Kidney (tissue), 14 donors: ENCODE measurements around the gene TBL1X. TPM values are rescaled to one million over a fixed set of nuclear protein-coding genes. Genes with fewer than 3 reads are reported as not detected.

Experiments
- DNase-seq, 5 donors: peaks; one replicate each; pipeline ENCODE4 v3.0.0-alpha.2; 2013 to 2020
- FAIRE-seq: peaks from 2 replicates; lab custom pipeline; 2012; peaks lifted over from hg19 to GRCh38; lab: Jason Lieb, UNC
- H3K27ac ChIP-seq, 2 donors: one replicate each; pipeline ENCODE4 v1.7.0; 2013; ENCODE audit warnings: low read depth in 2 of 2, low read length in 2 of 2, inconsistent platforms in 1 of 2
- H3K27me3 ChIP-seq: one replicate; pipeline ENCODE4 v1.7.1; 2013; ENCODE audit warnings: low read length, inconsistent platforms; ENCODE audit not compliant: control insufficient read depth, insufficient read depth
- H3K36me3 ChIP-seq, 3 donors: one replicate each; pipeline versions ENCODE4 v1.7.0 to v1.7.1; 2013; ENCODE audit warnings: low read length in 3 of 3, control low read depth in 1 of 3, inconsistent platforms in 1 of 3; ENCODE audit not compliant: insufficient read depth in 3 of 3, control insufficient read depth in 2 of 3
- H3K4me1 ChIP-seq, 3 donors: one replicate each; pipeline versions ENCODE4 v1.7.0 to v1.7.1; 2013; ENCODE audit warnings: low read length in 3 of 3, inconsistent platforms in 1 of 3, low read depth in 1 of 3; ENCODE audit not compliant: control insufficient read depth in 2 of 3, insufficient read depth in 2 of 3
- H3K4me3 ChIP-seq, 3 donors: one replicate each; pipeline versions ENCODE4 v1.7.0 to v1.8.1; 2013; ENCODE audit warnings: low read length in 3 of 3, control low read depth in 1 of 3, inconsistent platforms in 1 of 3
- H3K9ac ChIP-seq, 3 donors: one replicate each; pipeline versions ENCODE4 v1.7.0 to v1.7.1; 2013; ENCODE audit warnings: low read length in 3 of 3, control low read depth in 1 of 3, inconsistent platforms in 1 of 3
- H3K9me3 ChIP-seq, 3 donors: one replicate each; pipeline versions ENCODE4 v1.7.0 to v1.7.1; 2013; ENCODE audit warnings: low read length in 3 of 3, control low read depth in 1 of 3, inconsistent platforms in 1 of 3; ENCODE audit not compliant: control insufficient read depth in 2 of 3, insufficient read depth in 1 of 3
- CTCF ChIP-seq: IDR thresholded peaks from 3 replicates; pipeline ENCODE4 v1.5.1; 2012; ENCODE audit warnings: mild to moderate bottlenecking, moderate library complexity, borderline replicate concordance; ENCODE audit not compliant: insufficient read depth; ENCODE audit errors: extremely low read depth
- intact Hi-C: fragments of 100-400 bp; cut with DNase I; formaldehyde crosslinking; loops from one replicate; pipeline ENCODE4 v1.11.1; 2022
- polyA plus RNA-seq: library from polyadenylated mRNA; stranded (reverse); fragments of 350-450 nt; fragmentation: Illumina TruSeq; extraction: RNeasy Lipid Tissue Mini Kit (QIAGEN cat#74804); gene quantifications from one replicate; pipeline ENCODE4 v1.2.3, GENCODE V29; 2014; ENCODE audit warnings: low read depth, low replicate concordance; ENCODE audit not compliant: insufficient read depth
- total RNA-seq: library from RNA; stranded (reverse); fragmentation: NEBNext Ultra II Directional; extraction: Animal tissue kit (Norgen Biotek cat#: 25700); gene quantifications from one replicate; pipeline ENCODE4 v1.2.1, GENCODE V29; 2021
- donor health status: control.
- donor health status: control.
- donor health status: control.
- donor health status: control.
- donor health status: control.
- donor health status: DM: yes; HTN: yes; CAD: no.
- donor health status: Normal renal cell carcinoma (clear cell type).

The TBL1X gene
- total and polyA plus RNA-seq, 2 donors from 2014 or later, result 12.5 to 43.0 TPM

- Histone ChIP-seq H3K27ac (no peak overlapping the region), H3K4me1 (peaks cover 0 to 7% (median 0%) of the 10 kb centered on the region in 3 donors), H3K4me3 (no peak overlapping the region), H3K9me3 (no peaks in the 10 kb centered on the region), H3K36me3 (no peaks in the 10 kb centered on the region), H3K9ac (no peak overlapping the region), H3K27me3 (no peaks in the 10 kb centered on the region)
- intact Hi-C loops, result no loop called here
- DNase-seq, result peak in 1 of 5 donors; percentile 34
- FAIRE-seq, result no peak
- no peak for TF ChIP-seq CTCF
Observed at GRCh38 chrX:9560219-9560618, 95.4 kb downstream of the TBL1X start.

GRCh38 chrX:9561199-9561598, 96.3 kb downstream of the TBL1X start:
- Histone ChIP-seq H3K9me3 (no peaks in the 10 kb centered on the region), H3K36me3 (no peaks in the 10 kb centered on the region), H3K27ac (no peak overlapping the region), H3K4me3 (no peak overlapping the region), H3K4me1 (peaks cover 0 to 9% (median 9%) of the 10 kb centered on the region in 3 donors), H3K9ac (no peak overlapping the region), H3K27me3 (no peaks in the 10 kb centered on the region)
- no peak for FAIRE-seq
- no peak for TF ChIP-seq CTCF
- intact Hi-C loops, result no loop called here
- no peak for DNase-seq

- Histone ChIP-seq H3K4me3 (no peak overlapping the region), H3K36me3 (no peaks in the 10 kb centered on the region), H3K9ac (no peak overlapping the region), H3K27ac (no peak overlapping the region), H3K9me3 (no peaks in the 10 kb centered on the region), H3K27me3 (no peaks in the 10 kb centered on the region), H3K4me1 (peaks cover 0 to 15% (median 13%) of the 10 kb centered on the region in 3 donors)
- FAIRE-seq (no peak), DNase-seq (no peak)
- no peak for TF ChIP-seq CTCF
- intact Hi-C loops, result no loop called here
Observed at GRCh38 chrX:9562851-9563250, 98.0 kb downstream of the TBL1X start.

- H3K9me3 ChIP-seq, result peaks cover 0 to 3% (median 0%) of the 10 kb centered on the region in 3 donors
- H3K27me3 ChIP-seq, result peaks cover 4% of the 10 kb centered on the region
- DNase-seq (peak in 1 of 5 donors; percentile 40), FAIRE-seq (peak; percentile 17)
- no peak overlapping the region for H3K4me3 ChIP-seq
- peaks cover 0 to 20% (median 15%) of the 10 kb centered on the region in 3 donors for H3K4me1 ChIP-seq
- H3K9ac ChIP-seq, result no peak overlapping the region
- peaks cover 0 to 2% (median 0%) of the 10 kb centered on the region in 3 donors for H3K36me3 ChIP-seq
- no peak for TF ChIP-seq CTCF
- intact Hi-C loops, result no loop called here
- peak overlapping the region; percentile 41 to 63 for H3K27ac ChIP-seq
Observed at GRCh38 chrX:9566150-9566621, 101.3 kb downstream of the TBL1X start.
